ENCODE measurements around the gene S100P. TPM values are rescaled to one million over a fixed set of nuclear protein-coding genes. Genes with fewer than 3 reads are reported as not detected.

Gene S100P
- total RNA-seq, 3 donors from 2014 or later: 15.7 to 189 (median 70.4) TPM

DNA sequence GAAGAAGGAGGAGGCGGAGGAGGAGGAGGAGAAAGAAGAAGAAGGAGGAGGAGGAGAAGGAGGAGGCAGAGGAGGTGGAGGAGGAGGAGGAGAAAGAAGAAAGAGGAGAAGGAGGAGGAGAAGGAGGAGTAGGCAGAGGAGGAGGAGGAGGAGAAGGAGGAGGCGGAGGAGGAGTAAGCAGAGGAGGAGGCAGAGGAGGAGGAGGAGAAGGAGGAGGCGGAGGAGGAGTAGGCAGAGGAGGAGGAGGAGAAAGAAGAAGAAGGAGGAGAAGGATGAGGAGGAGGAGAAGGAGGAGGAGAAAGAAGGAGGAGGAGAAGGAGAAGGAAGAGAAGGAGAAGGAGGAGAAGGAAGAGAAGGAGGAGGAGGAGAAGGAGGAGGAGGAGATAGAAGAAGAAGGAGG is 33.2 kb upstream of the S100P start:
- no peak for ATAC-seq
- TF ChIP-seq, protein P1, sequence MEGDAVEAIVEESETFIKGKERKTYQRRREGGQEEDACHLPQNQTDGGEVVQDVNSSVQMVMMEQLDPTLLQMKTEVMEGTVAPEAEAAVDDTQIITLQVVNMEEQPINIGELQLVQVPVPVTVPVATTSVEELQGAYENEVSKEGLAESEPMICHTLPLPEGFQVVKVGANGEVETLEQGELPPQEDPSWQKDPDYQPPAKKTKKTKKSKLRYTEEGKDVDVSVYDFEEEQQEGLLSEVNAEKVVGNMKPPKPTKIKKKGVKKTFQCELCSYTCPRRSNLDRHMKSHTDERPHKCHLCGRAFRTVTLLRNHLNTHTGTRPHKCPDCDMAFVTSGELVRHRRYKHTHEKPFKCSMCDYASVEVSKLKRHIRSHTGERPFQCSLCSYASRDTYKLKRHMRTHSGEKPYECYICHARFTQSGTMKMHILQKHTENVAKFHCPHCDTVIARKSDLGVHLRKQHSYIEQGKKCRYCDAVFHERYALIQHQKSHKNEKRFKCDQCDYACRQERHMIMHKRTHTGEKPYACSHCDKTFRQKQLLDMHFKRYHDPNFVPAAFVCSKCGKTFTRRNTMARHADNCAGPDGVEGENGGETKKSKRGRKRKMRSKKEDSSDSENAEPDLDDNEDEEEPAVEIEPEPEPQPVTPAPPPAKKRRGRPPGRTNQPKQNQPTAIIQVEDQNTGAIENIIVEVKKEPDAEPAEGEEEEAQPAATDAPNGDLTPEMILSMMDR (IDR thresholded peaks at IDR 0.05): no peak
- no peak for DNase-seq
- no peak overlapping the region for H3K4me3 ChIP-seq
- peaks cover 3% of the 10 kb centered on the region for H3K4me1 ChIP-seq (ENCODE audit: low read depth)
- intact Hi-C loops (cut with DNase I, micrococcal nuclease): no loop called here
- no peaks in the 10 kb centered on the region for H3K9me3 ChIP-seq
- H3K36me3 ChIP-seq (ENCODE audit: low read depth): no peaks in the 10 kb centered on the region

DNA sequence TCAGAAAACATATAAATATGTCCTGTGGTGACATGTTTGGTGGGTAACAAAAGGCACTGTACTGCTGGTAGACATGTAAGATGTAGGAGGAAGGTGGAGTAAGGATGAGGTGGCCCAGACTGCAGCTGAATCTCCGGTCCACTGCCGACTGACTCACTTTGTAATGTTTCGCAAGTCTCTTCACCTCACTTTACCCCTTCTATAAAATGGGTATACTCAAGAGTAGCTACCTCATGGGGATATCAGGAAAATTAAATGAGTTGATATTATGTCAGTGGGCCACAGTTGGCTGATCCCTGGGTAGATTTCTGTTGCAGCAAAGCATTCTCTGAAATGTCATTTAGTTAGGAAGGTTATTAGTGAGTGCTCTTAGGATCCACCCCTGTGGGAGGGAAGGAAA is 31.1 kb upstream of the S100P start:
- TF ChIP-seq, protein P1 (IDR thresholded peaks at IDR 0.05): no peak
- DNase-seq (no peak), ATAC-seq (no peak)
- intact Hi-C loops (cut with DNase I, micrococcal nuclease): no loop called here
- Histone ChIP-seq H3K4me1 (ENCODE audit: low read depth) (peaks cover 3% of the 10 kb centered on the region), H3K4me3 (no peak overlapping the region), H3K9me3 (no peaks in the 10 kb centered on the region), H3K36me3 (ENCODE audit: low read depth) (no peaks in the 10 kb centered on the region)

DNA sequence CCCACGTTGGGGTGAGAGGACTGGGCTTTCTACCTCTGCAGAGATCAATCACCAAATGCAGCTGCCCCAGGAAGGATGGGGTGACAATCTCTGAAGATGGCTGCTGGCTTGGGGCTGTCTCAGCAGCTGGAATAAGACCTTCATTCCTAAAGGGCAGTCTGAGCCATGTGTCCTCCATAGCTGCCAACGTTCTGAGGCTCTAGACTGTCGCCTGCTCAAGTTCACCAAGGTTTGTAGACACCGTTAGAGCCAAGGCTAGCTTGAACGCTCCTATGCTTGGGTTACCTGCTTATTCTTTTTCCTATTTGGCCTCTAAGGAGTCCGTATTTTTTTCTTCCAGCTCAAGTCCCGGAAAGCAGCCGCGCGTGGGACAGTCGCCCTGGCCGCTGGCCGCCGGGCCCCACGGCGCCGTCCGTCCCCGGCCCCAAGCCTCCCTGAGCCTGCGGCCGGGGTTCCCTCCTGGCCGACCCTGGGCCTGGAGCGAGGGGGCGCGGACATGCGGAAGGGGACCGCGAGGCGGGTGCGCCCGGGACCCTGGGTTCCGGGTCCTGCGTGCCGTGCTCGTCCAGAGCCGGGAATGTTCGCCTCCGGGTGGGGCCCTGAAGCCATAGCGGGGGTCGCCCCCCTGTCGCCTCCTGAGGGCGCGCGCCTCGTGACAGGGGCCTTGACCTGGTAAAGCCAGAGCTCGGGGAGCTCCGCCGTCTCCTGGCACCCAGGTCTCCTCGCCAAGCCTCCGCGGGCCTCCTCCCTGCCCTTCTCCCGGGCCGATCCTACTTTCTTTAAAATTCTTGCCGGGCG is 29.9 kb upstream of the S100P start:
- intact Hi-C loops (cut with DNase I, micrococcal nuclease): no loop called here
- Histone ChIP-seq H3K36me3 (ENCODE audit: low read depth) (no peaks in the 10 kb centered on the region), H3K9me3 (no peaks in the 10 kb centered on the region), H3K4me1 (ENCODE audit: low read depth) (peaks cover under 1% of the 10 kb centered on the region), H3K4me3 (no peak overlapping the region)
- TF ChIP-seq, protein P1 (IDR thresholded peaks at IDR 0.05): no peak
- no peak for ATAC-seq
- DNase-seq: no peak

DNA sequence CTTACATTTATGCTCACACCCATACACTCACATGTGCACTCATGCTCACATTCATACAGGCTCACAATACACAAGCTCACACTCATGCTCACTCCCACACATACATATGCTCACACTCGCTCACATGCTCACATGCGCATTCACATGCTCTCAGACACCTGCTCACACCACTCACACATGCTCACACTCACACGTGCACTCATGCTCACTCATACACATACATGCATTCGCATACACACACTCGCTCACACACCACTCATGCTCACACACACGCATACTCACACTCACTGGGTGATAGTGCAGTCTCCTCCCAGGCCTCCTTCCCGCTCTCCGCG is 28.4 kb upstream of the S100P start:
- no peaks in the 10 kb centered on the region for H3K9me3 ChIP-seq
- TF ChIP-seq, protein P1 (IDR thresholded peaks at IDR 0.05): no peak
- H3K4me3 ChIP-seq: no peak overlapping the region
- no peaks in the 10 kb centered on the region for H3K36me3 ChIP-seq (ENCODE audit: low read depth)
- DNase-seq (no peak), ATAC-seq (no peak)
- intact Hi-C loops (cut with DNase I, micrococcal nuclease): no loop called here
- H3K4me1 ChIP-seq (ENCODE audit: low read depth): no peaks in the 10 kb centered on the region

DNA sequence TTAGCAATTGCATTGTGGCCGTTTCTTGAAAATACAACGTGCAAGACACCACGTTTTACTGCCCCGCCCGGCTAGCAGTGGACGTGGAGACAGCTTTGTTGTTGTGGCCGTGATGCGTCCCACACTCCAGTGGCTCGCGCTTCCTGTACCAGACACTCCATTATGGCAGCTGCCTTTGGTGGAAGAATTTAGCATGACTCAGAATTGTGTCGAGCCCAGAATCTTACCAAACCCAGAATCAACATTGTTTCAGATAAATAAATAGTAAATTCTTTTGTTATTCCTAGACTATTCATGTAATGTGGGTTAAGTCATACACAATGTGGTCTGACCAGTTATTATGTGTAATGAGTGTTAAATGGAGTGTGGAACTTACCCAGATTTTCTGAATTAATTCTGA is 25.3 kb upstream of the S100P start:
- intact Hi-C loops (cut with DNase I, micrococcal nuclease): no loop called here
- no peak for DNase-seq
- TF ChIP-seq, protein P1 (IDR thresholded peaks at IDR 0.05): no peak
- no peak for ATAC-seq
- Histone ChIP-seq H3K36me3 (ENCODE audit: low read depth) (no peaks in the 10 kb centered on the region), H3K4me3 (no peak overlapping the region), H3K9me3 (no peaks in the 10 kb centered on the region), H3K4me1 (ENCODE audit: low read depth) (no peaks in the 10 kb centered on the region)
